Hindlimb muscle (tissue), 1 donor: ENCODE data around the gene CXCL1. TPM values are rescaled to one million over a fixed set of nuclear protein-coding genes. Genes with fewer than 3 reads are reported as not detected.
"Not testable (repeated sequence)": the region's sequence is repeated elsewhere in the genome, so short reads cannot be mapped to it uniquely, and the experiment has no call there.

Experiments used
- DNase-seq: peaks from one replicate; pipeline ENCODE4 v3.0.0-alpha.2; 2013
- polyA plus RNA-seq: library from polyadenylated mRNA; unstranded; fragments of 120-200 nt; gene quantifications from one replicate; pipeline ENCODE4 v1.2.1, GENCODE V29; 2013; ENCODE audit not compliant: insufficient read length

The CXCL1 gene
- polyA plus RNA-seq, 1 donor, result not detected

- DNase-seq, result no peak
These were observed 14.1 kb downstream of the CXCL1 start for GRCh38 chr4:73883306-73883705.

DNA sequence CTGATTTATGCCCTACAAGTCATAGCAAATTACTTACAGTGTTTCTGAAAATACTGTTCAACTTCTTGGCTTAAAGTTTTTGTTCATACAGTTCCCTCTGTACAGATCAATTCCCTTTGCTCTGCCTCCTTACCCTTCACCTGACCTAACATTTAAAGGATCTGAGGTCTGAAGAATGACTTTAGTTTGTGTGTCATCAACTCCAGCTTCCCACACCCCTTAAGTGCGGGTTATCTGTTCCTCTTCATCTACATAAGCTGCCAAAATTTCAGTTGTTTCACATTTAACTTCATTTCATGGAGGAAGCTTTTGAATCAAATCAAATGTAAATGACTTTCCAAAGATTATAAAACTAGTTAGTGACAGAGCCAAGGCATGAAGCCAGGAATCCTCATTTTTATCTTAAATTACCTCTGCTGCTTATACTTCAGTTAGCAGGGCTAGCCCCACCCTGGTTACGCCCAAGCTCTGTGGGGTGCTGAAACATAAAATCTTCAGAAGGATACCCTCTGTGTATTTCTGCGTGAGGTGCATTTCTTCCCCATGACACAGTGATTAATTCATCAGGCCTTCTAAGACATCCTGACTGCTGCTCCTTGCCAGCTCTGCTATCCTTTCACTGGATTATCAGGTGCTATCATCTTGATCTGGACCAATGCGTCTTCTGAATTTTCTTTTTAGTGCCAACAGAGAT, 16.5 kb downstream of the CXCL1 start:
- no peak for DNase-seq

GRCh38 chr4:73891326-73891725, 22.1 kb downstream of the CXCL1 start:
- no peak for DNase-seq

DNA sequence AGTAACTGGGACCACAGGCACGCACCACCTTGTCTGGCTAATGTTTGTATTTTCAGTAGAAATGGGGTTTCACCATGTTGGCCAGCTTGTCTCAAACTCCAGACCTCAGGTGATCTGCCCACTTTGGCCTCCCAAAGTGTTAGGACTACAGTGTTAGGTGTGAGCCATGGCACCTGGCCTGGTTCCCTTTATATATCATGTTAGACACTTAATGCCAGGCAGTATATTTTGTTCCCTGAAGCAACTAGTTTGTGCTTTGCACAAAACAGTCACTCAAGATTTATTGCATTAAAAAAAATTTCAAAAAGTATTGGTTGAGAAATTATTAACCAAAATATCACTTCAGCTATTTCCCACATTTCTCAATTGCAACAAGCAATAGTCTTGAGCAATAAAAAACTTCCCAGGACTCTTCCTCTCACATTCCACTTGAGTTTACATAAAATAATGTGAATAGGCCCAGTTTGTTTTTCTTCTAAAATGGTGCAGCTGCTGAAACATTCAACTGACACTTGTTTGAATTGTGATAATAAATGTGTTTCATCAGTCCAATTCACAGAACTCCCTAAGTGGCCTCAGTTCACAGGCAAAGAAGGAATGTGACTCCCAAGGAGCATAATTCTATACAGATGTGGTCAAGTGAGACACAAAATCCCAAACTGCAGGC, 22.7 kb downstream of the CXCL1 start:
- DNase-seq, result no peak

GRCh38 chr4:73892966-73893365, 23.8 kb downstream of the CXCL1 start:
- no peak for DNase-seq

DNA sequence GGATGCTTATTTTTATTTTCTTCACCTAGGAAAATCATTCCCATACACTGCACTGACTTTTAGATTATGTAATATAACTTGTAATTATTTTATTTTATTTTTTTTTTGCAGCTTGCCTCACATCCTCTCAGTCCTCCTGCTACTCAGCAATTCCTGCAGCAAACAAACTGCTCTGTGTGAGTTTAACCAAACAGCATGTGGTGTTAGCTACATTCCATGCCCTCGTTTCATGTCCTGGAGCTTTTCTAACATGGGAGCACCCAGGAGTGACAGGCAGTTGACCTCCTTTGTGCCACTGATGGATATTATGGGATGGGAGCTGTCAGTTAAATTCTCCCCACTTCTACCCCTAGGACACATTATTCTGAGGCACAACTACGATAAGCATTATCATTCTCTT, 24.8 kb downstream of the CXCL1 start:
- DNase-seq, result no peak

- DNase-seq, result no peak
These were observed 26.3 kb downstream of the CXCL1 start for GRCh38 chr4:73895201-73896175.

DNA sequence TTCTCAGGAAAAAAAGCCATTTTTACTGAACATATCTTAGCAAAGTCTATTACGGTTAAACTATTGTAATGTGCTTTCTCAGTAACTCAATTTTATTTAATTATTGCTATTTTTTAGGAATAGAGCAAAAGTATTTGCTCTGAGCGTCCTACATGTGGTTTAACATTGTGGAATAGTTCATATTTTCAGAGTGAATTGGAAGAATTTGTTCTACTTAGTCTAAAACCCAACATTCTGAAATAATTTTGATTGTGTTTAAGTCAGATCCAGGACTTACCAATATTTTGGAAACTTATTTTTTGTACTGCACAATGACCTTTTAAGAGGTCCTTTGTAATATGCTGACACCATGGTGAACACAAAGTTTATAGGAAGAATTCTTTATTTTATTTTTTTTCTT, 27.2 kb downstream of the CXCL1 start:
- no peak for DNase-seq

- peak; percentile 6 for DNase-seq
These were observed 28.4 kb downstream of the CXCL1 start for GRCh38 chr4:73897380-73898136.

DNA sequence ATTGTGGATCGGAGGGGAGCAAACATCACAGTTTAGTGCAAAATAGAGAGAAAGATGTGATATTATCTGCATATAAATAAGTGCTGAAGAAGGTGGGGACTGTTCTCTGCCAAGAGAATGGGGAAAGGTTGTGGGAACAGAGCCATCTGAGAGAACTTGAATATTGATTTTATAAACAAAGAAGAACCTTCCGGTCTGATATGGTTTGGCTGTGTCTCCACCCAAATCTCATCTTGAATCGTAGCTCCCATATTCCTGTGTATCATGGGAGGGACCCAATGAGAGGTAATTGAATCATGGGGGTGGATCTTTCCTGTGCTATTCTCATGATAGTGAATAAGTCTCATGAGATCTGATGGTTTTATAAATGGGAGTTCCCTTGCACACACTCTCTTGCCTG, 30.1 kb downstream of the CXCL1 start:
- not testable (repeated sequence) for DNase-seq

GRCh38 chr4:73901031-73901430, 31.8 kb downstream of the CXCL1 start:
- no peak for DNase-seq

- no peak for DNase-seq
These were observed 32.9 kb downstream of the CXCL1 start for GRCh38 chr4:73902038-73902637.

DNA sequence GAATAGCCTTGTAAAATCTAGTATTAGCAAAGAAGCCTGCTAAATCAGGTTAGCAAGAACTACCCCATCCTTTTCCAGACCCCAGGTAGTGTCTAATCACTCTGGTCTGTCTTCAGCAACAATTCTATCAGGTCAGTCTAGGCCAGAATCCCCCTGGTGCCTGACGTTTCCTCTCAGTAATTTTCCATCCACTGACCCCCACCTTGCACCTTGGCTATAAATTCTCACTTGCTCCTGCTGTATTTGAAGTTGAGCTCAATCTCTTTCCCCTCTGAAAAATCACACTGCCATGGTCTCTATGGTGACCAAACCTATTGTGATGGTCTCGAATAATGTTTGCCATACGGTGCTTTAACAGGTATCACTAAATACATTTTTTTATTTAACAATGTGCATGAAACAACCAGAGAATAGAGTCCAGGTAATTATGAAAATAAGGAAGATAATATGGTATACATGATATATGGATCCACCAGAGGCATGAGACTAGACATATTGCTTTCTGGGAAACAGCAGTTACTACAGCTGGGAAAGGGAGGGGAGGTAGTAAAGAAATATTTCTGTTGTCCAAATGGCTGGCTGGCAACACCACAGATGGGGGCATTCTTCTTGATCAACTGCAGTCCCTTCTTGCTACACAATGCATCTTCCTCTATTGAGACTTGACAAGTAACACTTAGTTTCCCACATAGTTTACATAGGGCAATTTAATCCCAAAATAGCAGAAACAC, 33.8 kb downstream of the CXCL1 start:
- no peak for DNase-seq

DNA sequence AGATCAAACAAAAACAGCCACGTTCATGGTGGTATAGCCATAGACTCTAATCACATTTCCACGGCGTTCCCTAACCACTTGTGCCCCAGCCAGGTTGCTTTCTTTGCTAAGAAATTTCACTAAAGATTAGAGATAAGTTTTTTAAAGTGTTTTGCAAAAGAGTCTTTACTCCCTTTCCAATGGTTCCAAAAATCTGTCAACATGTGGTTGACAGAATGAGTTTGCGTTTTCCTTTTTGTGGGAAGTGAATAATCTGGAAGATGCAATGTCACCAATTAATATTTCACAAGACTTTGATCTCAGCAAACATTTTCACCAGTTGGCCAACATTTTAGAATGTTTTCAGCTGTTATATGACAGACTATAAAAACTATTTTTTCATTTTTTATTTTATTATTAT, 35.3 kb downstream of the CXCL1 start:
- no peak for DNase-seq

DNA sequence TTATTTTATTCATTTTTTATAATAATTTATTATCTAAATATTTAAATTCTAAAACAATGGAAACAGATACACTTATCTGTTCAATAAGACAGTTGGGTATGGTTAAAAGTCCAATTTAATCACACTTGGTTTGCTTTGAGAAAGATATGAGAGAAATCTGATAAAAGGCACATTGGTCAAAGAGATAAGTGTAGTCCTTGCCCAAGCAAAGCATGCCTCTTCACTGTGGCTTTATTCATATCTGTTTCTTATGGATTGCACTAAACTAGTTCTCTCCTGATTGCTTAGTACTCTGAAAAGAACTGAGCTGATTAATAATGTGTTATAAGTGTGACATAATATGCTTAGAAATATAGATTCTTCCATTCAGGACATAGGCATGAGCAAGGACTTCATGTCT, 39.8 kb downstream of the CXCL1 start:
- no peak for DNase-seq

- no peak for DNase-seq
These were observed 42.6 kb downstream of the CXCL1 start for GRCh38 chr4:73911746-73912145.

DNA sequence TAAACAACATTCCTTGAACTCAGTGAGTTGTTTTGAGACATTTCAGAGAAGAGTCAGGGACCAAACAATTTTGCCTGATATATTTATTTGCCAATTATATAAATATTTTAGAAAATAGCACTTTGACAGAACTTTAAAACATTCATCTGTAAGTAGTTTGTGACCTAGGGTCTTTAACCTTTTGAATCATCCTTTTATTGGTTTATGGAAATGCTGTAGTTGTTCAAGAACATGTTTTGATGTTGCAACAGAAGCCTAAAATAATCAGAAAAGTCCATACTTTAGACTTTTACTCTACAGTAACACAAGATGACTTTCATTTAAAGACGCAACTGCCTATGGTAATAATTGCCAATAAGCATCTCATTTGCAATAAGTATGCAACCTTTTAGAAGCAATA, 43.0 kb downstream of the CXCL1 start:
- no peak for DNase-seq

GRCh38 chr4:73914071-73914470, 44.9 kb downstream of the CXCL1 start:
- no peak for DNase-seq

DNA sequence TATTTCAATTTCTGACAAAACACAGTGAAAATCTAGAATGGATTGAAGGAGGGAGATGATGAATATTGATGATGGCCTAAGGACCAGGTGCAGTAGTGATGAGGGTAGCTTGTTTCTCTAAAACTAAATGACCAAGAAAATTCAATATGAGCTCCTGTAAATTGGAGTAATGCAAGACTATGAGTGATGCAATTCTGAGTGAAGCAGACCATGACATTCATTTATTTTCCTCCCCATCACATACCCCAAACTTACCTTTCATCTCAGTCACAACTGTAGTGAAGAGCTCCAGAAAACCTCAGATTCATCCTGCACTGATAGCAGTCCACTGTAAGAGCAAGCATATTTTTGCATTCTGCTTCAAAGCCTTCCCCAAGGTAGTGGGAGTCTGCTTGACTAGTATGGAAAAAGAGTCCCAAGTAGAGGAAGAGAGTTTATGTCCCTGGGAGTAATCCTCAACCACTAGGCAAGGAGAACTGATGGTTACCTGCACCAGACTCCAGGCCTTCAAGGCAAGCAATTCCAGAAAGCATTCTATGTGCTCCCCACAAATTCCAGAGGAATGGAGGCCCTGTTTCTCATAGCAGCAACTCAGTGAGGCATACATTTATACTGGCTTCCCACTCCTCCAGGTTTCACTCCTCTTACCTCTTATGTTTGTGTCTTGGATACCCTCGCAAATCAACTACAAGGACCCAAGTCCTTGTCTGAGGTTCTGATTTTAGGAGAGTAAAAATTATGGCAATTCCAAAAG, 47.2 kb downstream of the CXCL1 start:
- DNase-seq, result no peak

DNA sequence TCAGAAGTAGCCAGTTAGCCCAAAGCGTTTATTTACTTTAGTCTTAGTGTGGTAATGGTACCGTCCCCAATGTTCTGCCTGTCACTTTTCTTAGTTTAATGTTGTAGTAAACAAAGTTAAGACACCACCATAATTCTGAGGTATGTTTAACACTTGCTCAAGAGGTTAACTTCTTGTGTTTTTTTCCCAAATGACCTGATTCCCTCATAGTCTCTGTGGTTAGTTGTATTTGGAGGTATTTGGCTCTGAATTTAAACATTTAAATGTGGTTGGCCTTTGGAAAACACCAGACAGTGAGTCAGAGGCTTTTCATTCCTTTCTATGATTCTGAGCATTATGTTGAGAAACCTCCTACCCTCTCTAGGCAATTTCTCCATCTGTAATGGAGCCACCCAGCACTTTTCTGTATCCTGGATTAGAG, 47.9 kb downstream of the CXCL1 start:
- DNase-seq, result no peak

DNA sequence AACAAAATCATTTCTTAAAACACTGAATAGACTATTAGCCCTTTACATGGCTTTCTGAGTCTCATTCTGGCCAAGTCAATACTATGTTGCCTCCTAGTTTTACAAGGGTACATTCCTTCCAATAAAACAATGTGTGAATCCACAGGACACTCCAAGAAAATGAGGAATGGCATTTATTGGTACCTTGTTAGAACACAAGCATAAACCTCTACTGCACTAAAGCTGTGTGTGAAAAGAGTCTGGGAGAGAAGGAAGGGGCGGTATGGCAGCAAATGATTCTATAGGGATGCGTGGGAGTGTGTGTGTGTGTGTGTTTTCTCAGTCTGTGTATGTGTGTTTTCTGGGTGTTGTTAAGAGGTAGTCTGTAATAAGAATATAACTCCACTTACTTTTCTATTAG, 48.9 kb downstream of the CXCL1 start:
- DNase-seq, result no peak
